ENCODE results near the gene TECTA. TPM values are rescaled to one million over a fixed set of nuclear protein-coding genes. Genes with fewer than 3 reads are reported as not detected.

TECTA gene
- total RNA-seq, 1 donor from 2014 or later = 0.94 TPM

DNA sequence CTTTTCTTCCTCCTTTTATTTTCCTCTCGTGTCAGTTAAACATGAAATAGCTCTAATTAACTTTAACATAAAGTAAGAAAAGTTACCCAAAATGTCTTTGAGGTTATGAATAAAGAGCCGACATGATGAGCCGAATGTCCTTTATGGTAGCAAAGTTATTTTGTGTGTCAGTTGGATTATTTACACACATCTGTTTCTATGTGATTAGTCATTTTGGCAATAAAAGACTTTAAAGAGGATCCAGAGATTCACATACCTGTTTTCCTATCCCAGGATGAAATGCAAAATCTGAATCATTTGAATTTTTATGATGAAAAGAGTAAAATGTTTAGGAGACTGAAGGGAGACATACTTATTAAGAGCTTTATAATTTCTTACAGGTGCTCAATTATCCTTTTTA, 34.0 kb upstream of the TECTA start:
- TF ChIP-seq CTCF (IDR thresholded peaks at IDR 0.05) = no peak
- peaks cover 24% of the 10 kb centered on the region for H3K4me1 Mint-ChIP-seq (ENCODE audit: unreplicated experiment)
- no peak overlapping the region for H3K4me3 Mint-ChIP-seq (ENCODE audit: unreplicated experiment)
- no peak for DNase-seq (ENCODE audit: extremely low spot score, unreplicated experiment)
- H3K27me3 Mint-ChIP-seq (ENCODE audit: unreplicated experiment) = no peaks in the 10 kb centered on the region
- peaks cover 48% of the 10 kb centered on the region for H3K36me3 Mint-ChIP-seq (ENCODE audit: unreplicated experiment)
- H3K9me3 Mint-ChIP-seq (ENCODE audit: unreplicated experiment) = peaks cover 5% of the 10 kb centered on the region
- peak overlapping the region; percentile 27 for H3K27ac Mint-ChIP-seq (ENCODE audit: unreplicated experiment)

- no peak for DNase-seq (ENCODE audit: extremely low spot score, unreplicated experiment)
- H3K36me3 Mint-ChIP-seq (ENCODE audit: unreplicated experiment) = peaks cover 49% of the 10 kb centered on the region
- H3K27ac Mint-ChIP-seq (ENCODE audit: unreplicated experiment) = no peak overlapping the region
- no peak overlapping the region for H3K4me3 Mint-ChIP-seq (ENCODE audit: unreplicated experiment)
- H3K27me3 Mint-ChIP-seq (ENCODE audit: unreplicated experiment) = no peaks in the 10 kb centered on the region
- peaks cover 5% of the 10 kb centered on the region for H3K9me3 Mint-ChIP-seq (ENCODE audit: unreplicated experiment)
- no peak for TF ChIP-seq CTCF (IDR thresholded peaks at IDR 0.05)
- H3K4me1 Mint-ChIP-seq (ENCODE audit: unreplicated experiment) = peaks cover 24% of the 10 kb centered on the region
Observed at GRCh38 chr11:121067453-121067852, 33.6 kb upstream of the TECTA start.

GRCh38 chr11:121067962-121068647, 32.9 kb upstream of the TECTA start:
- Mint-ChIP-seq H3K27me3 (ENCODE audit: unreplicated experiment) (no peaks in the 10 kb centered on the region), H3K4me1 (ENCODE audit: unreplicated experiment) (peaks cover 24% of the 10 kb centered on the region), H3K9me3 (ENCODE audit: unreplicated experiment) (peaks cover 5% of the 10 kb centered on the region), H3K4me3 (ENCODE audit: unreplicated experiment) (peak overlapping the region; percentile 5), H3K27ac (ENCODE audit: unreplicated experiment) (peak overlapping the region; percentile 9), H3K36me3 (ENCODE audit: unreplicated experiment) (peaks cover 44% of the 10 kb centered on the region)
- no peak for DNase-seq (ENCODE audit: extremely low spot score, unreplicated experiment)
- no peak for TF ChIP-seq CTCF (IDR thresholded peaks at IDR 0.05)

DNA sequence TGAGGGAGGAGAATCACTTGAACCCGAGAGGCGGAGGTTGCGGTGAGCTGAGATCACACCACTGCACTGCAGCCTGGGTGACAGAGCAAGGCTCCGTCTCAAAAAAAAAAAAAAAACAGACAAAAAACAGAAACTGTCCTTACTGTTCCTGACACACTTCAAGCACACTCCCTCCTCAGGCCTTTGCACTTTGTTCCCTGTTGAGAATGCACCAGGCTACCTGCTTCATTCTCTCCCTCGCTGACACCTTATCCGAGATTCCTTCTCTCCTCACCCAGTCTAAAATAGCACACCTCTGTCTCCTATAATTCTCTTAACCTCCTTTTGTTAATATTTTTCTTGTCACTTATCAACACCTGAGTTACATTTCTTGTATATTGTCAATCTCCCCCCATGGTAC, 32.3 kb upstream of the TECTA start:
- H3K4me3 Mint-ChIP-seq (ENCODE audit: unreplicated experiment) = no peak overlapping the region
- H3K4me1 Mint-ChIP-seq (ENCODE audit: unreplicated experiment) = peaks cover 24% of the 10 kb centered on the region
- H3K9me3 Mint-ChIP-seq (ENCODE audit: unreplicated experiment) = peaks cover 5% of the 10 kb centered on the region
- H3K36me3 Mint-ChIP-seq (ENCODE audit: unreplicated experiment) = peaks cover 38% of the 10 kb centered on the region
- TF ChIP-seq CTCF (IDR thresholded peaks at IDR 0.05) = no peak
- H3K27ac Mint-ChIP-seq (ENCODE audit: unreplicated experiment) = no peak overlapping the region
- DNase-seq (ENCODE audit: extremely low spot score, unreplicated experiment) = no peak
- H3K27me3 Mint-ChIP-seq (ENCODE audit: unreplicated experiment) = no peaks in the 10 kb centered on the region

DNA sequence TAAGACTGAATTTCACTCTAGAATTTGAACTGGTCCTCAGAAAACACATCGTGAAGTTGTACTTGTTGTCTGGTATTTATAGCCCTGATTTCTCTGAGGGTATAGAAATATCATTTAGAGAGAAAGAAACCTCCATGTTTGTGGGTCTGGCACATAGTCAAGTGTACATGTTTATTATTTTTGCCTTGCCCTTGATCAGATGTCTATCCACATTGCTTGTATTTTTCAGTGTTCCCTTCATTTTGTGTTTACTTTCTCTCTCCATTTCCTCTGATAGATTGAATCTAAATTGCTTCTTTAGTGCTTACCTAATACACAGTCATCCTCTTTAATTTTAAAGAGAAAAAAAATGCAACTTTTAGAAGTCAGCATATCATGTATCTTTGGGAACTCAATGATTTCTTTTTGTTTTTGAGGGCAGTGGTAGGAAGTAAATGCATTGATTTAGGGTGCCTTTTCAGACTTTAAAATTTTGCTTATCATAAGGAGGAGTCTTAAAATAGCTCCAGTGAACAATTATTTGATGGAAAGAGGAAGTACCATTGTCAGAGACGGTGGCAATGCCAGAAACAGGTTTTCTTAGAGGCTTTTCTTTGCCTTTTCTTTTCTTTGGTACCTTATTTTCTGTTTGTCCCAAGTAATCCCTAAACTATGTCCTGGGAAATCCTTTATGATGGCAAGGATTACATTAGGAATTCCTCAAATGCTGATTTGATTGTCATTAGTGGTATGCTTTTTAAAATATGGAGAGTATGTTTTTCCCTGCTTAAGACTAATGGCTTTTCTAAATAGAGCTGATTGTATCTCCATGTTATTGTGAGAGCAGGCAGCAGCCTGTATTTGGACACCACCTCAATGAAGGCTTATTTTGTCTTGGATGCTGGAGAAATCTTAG, 29.8 kb upstream of the TECTA start:
- no peak for DNase-seq (ENCODE audit: extremely low spot score, unreplicated experiment)
- Mint-ChIP-seq H3K9me3 (ENCODE audit: unreplicated experiment) (peaks cover 5% of the 10 kb centered on the region), H3K36me3 (ENCODE audit: unreplicated experiment) (peaks cover 38% of the 10 kb centered on the region), H3K4me3 (ENCODE audit: unreplicated experiment) (no peak overlapping the region), H3K27me3 (ENCODE audit: unreplicated experiment) (no peaks in the 10 kb centered on the region), H3K27ac (ENCODE audit: unreplicated experiment) (no peak overlapping the region), H3K4me1 (ENCODE audit: unreplicated experiment) (peaks cover 24% of the 10 kb centered on the region)
- TF ChIP-seq CTCF (IDR thresholded peaks at IDR 0.05) = no peak

All from osteocyte (in vitro differentiated cells).